Chondrocyte (in vitro differentiated cells): ENCODE data around the gene FEN1. TPM values are rescaled to one million over a fixed set of nuclear protein-coding genes. Genes with fewer than 3 reads are reported as not detected.

Experiments
- DNase-seq: peaks from one replicate; pipeline ENCODE4 v3.0.0; 2021; ENCODE audit warnings: mixed read lengths, low spot score
- H3K27ac Mint-ChIP-seq: one replicate; pipeline ENCODE4 v1.8.0; 2021; ENCODE audit warnings: mild to moderate bottlenecking, moderate library complexity, mixed read lengths; ENCODE audit not compliant: unreplicated experiment
- H3K27me3 Mint-ChIP-seq: 2 replicates; pipeline ENCODE4 v1.8.0; 2021; ENCODE audit warnings: low read depth, mixed read lengths
- H3K36me3 Mint-ChIP-seq: 2 replicates; pipeline ENCODE4 v1.8.0; 2021; ENCODE audit warnings: low read depth, mixed read lengths
- H3K4me1 Mint-ChIP-seq: 2 replicates; pipeline ENCODE4 v1.8.0; 2021; ENCODE audit warnings: low read depth, mild to moderate bottlenecking, mixed read lengths
- H3K4me3 Mint-ChIP-seq: one replicate; pipeline ENCODE4 v1.8.0; 2021; ENCODE audit warnings: mild to moderate bottlenecking, moderate library complexity, mixed read lengths; ENCODE audit not compliant: unreplicated experiment
- H3K9me3 Mint-ChIP-seq: 2 replicates; pipeline ENCODE4 v1.8.0; 2021; ENCODE audit warnings: low read depth, mixed read lengths
- CTCF ChIP-seq: fragments of 200-600 bp; sonication (generic); IDR thresholded peaks from 2 replicates; pipeline ENCODE4 v1.5.0; 2021; ENCODE audit warnings: antibody characterized with exemption, mild to moderate bottlenecking, moderate library complexity
- total RNA-seq: library from RNA; stranded (reverse); gene quantifications from 3 replicates; pipeline ENCODE4 v1.2.1, GENCODE V29; 2021

FEN1 gene
- total RNA-seq, 1 donor from 2014 or later, result 12.6 TPM

DNA sequence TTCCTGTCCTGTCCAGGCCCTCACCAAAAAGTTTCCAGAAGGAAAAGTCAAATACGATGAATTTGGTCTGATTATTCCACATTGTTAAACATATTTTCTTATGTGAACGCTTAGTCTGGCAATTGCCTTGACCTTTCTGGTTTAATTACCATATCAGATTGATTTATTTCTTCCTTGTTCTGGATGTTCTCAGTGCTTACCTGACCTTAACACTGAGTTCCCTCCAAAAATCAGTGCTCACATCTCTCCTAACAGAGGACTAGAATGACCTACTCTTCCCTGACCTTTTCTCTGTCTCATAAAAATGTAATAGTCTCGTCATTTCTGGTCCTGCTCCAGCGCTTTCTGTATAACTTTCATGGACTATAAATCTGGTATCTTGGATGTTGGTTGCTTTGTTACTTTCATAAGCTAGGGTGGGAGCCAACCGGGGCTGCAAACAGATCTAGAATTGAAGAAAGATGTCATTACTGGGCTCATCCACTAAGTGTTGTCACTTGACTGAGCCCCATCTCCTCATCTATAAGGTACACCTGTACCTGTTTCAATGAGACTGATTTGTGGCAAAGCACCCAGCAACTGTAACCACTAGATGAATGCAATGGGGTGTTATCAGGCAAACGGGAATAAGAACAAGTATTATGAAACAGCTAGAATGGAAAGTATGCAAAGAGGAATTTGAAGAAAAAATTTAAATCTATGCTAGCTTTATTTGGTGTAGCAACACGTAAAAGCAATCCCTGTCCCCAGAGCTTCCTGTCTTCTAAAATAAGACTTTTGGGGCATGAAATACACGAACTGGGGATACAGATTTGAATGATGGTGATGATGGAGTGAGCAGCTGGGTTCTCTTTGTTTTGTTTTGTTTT lies 37.8 kb downstream of the FEN1 start:
- Mint-ChIP-seq H3K27ac (peak overlapping the region; percentile 86), H3K4me1 (peaks cover 67% of the 10 kb centered on the region), H3K36me3 (peaks cover 4% of the 10 kb centered on the region), H3K27me3 (no peaks in the 10 kb centered on the region), H3K9me3 (no peaks in the 10 kb centered on the region), H3K4me3 (peak overlapping the region; percentile 90)
- DNase-seq, result no peak
- no peak for TF ChIP-seq CTCF

GRCh38 chr11:61832207-61832606 lies 39.5 kb downstream of the FEN1 start:
- Mint-ChIP-seq H3K4me3 (peak overlapping the region; percentile 13), H3K9me3 (no peaks in the 10 kb centered on the region), H3K27me3 (no peaks in the 10 kb centered on the region), H3K36me3 (peaks cover 4% of the 10 kb centered on the region), H3K4me1 (peaks cover 66% of the 10 kb centered on the region), H3K27ac (peak overlapping the region; percentile 33)
- no peak for DNase-seq
- TF ChIP-seq CTCF, result no peak

- no peak for TF ChIP-seq CTCF
- no peak overlapping the region for H3K4me3 Mint-ChIP-seq
- H3K4me1 Mint-ChIP-seq, result peaks cover 64% of the 10 kb centered on the region
- H3K27me3 Mint-ChIP-seq, result no peaks in the 10 kb centered on the region
- no peaks in the 10 kb centered on the region for H3K9me3 Mint-ChIP-seq
- peak overlapping the region; percentile 27 for H3K27ac Mint-ChIP-seq
- H3K36me3 Mint-ChIP-seq, result peaks cover 4% of the 10 kb centered on the region
- DNase-seq, result no peak
These were observed 40.0 kb downstream of the FEN1 start for GRCh38 chr11:61832754-61833153.

- no peak overlapping the region for H3K4me3 Mint-ChIP-seq
- H3K27ac Mint-ChIP-seq, result peak overlapping the region; percentile 95
- H3K27me3 Mint-ChIP-seq, result no peaks in the 10 kb centered on the region
- no peak for TF ChIP-seq CTCF
- no peak for DNase-seq
- H3K36me3 Mint-ChIP-seq, result peaks cover 5% of the 10 kb centered on the region
- peaks cover 64% of the 10 kb centered on the region for H3K4me1 Mint-ChIP-seq
- no peaks in the 10 kb centered on the region for H3K9me3 Mint-ChIP-seq
These were observed 40.8 kb downstream of the FEN1 start for GRCh38 chr11:61833471-61833870.

- no peak overlapping the region for H3K4me3 Mint-ChIP-seq
- H3K27ac Mint-ChIP-seq, result peak overlapping the region; percentile 95
- no peaks in the 10 kb centered on the region for H3K9me3 Mint-ChIP-seq
- H3K27me3 Mint-ChIP-seq, result no peaks in the 10 kb centered on the region
- TF ChIP-seq CTCF, result no peak
- peaks cover 9% of the 10 kb centered on the region for H3K36me3 Mint-ChIP-seq
- peaks cover 64% of the 10 kb centered on the region for H3K4me1 Mint-ChIP-seq
- no peak for DNase-seq
These were observed 41.2 kb downstream of the FEN1 start for GRCh38 chr11:61833926-61834277.
